Tibial nerve (tissue), 4 donors: Measurements from ENCODE around the gene PIK3CA. TPM values are rescaled to one million over a fixed set of nuclear protein-coding genes. Genes with fewer than 3 reads are reported as not detected.

Source experiments
- DNase-seq, 2 donors: peaks; one replicate each; pipeline ENCODE4 v3.0.0-alpha.2; 2019; ENCODE audit warnings: low spot score in 2 of 2
- H3K27ac ChIP-seq, 4 donors: fragments of 200-600 bp; sonication (generic) in 3 of 4; one replicate each; pipeline ENCODE4 v1.5.1; 2017 to 2019; ENCODE audit warnings: mild to moderate bottlenecking in 1 of 4
- H3K27me3 ChIP-seq, 2 donors: fragments of 200-600 bp; sonication (generic) in 1 of 2; one replicate each; pipeline versions ENCODE4 v1.5.1 to v1.6.0; 2017 to 2019
- H3K36me3 ChIP-seq, 3 donors: fragments of 200-600 bp; sonication (generic); one replicate each; pipeline ENCODE4 v1.5.1; 2018 to 2019
- H3K4me1 ChIP-seq, 4 donors: fragments of 200-600 bp; sonication (generic) in 3 of 4; one replicate each; pipeline ENCODE4 v1.5.1; 2017 to 2019
- H3K4me3 ChIP-seq, 4 donors: fragments of 200-600 bp; sonication (generic) in 3 of 4; one replicate each; pipeline ENCODE4 v1.5.1; 2017 to 2019; ENCODE audit warnings: mild to moderate bottlenecking in 1 of 4, moderate library complexity in 1 of 4
- H3K9me3 ChIP-seq, 4 donors: fragments of 200-600 bp; sonication (generic) in 3 of 4; one replicate each; pipeline ENCODE4 v1.5.1; 2017 to 2019
- CTCF ChIP-seq, 5 experiments: fragments of 200-600 bp in 3 of 5; fragments of 450-650 bp in 2 of 5; sonication (generic) in 3 of 5; IDR thresholded peaks; one replicate each; pipeline ENCODE4 v1.5.1; 2016 to 2019; ENCODE audit warnings: antibody characterized with exemption in 5 of 5, mild to moderate bottlenecking in 3 of 5, moderate library complexity in 2 of 5
- EP300 ChIP-seq, 2 donors: sonication (generic); formaldehyde crosslinking; IDR thresholded peaks; one replicate each; pipeline ENCODE4 v1.6.1; 2017; ENCODE audit warnings: antibody characterized with exemption in 2 of 2, mild to moderate bottlenecking in 1 of 2
- POLR2A ChIP-seq, 2 donors: fragments of 450-650 bp; IDR thresholded peaks; one replicate each; pipeline ENCODE4 v1.6.1; 2017; ENCODE audit warnings: antibody characterized with exemption in 2 of 2, mild to moderate bottlenecking in 2 of 2, moderate library complexity in 2 of 2
- WGBS, 2 donors: methylation state at CpG; one replicate each; pipeline ENCODE4 v1.1.5; 2018; 5-methylcytosine and 5-hydroxymethylcytosine counted together
- total RNA-seq, 4 donors: library from RNA; depleted of rRNA; stranded (reverse); fragments of >200 nt; gene quantifications; one replicate each; pipeline ENCODE4 v1.1.0, GENCODE V29; 2016

Gene PIK3CA
- total RNA-seq, 4 donors from 2014 or later, result 30.0 to 45.2 (median 39.1) TPM

DNA sequence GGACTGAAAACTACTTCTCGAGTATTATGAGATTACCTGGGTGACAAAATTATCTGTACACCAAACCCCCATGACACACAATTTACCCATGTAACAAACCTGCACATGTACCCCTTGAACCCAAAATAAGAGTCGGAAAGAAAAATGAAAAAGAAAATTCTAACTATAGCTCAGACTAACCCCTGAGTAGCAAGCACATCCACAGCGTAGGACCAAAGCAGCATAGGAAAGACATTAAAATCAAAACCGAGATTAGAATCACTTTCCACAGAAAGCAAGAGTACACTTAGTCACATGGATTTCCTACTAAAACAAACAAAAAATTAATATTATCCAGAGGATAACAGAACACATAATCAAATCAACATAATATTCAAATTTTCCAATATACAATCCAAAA lies 6.3 kb upstream of the PIK3CA start:
- Histone ChIP-seq H3K4me1 (peaks cover 0 to 7% (median 0%) of the 10 kb centered on the region in 4 donors), H3K9me3 (peaks cover 0 to 4% (median 0%) of the 10 kb centered on the region in 4 donors), H3K4me3 (no peak overlapping the region), H3K36me3 (no peaks in the 10 kb centered on the region), H3K27ac (no peak overlapping the region), H3K27me3 (no peaks in the 10 kb centered on the region)
- TF ChIP-seq CTCF (IDR thresholded peaks at IDR 0.05), result no peak
- no peak for TF ChIP-seq POLR2A (IDR thresholded peaks at IDR 0.05)
- no peak for TF ChIP-seq EP300 (IDR thresholded peaks at IDR 0.05)
- WGBS, 2 donors, result 82 to 84% methylated on average over 4 of the region's 4 CpGs
- DNase-seq, result no peak

DNA sequence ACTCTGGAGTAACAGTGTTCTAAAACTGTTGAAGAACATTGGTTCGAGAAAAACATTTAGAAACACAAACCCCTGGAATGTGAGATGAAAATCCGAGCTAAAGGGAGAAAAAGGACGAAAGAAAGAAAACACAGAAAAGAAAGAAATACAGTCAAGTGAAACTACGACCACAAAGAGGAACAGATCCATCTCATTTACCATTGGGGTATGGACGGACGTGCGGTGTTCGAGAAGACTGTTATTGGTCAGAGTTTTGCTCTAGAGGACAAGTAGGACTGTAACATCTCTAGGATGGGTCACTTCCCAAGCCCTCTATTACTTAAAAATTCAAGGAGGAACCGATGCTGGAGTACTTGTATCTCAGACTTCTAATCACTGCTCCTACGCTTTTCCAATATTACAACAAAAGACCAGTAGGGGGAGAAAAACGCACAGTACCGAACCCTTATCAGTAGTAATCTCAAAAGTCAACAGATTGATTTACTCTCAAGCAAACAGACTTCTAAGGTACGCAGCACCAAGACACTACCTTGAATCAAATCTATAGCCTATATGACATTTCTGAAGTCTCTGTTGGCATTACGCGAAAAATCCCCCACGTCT lies 1.1 kb upstream of the PIK3CA start:
- Histone ChIP-seq H3K36me3 (no peaks in the 10 kb centered on the region), H3K4me1 (peaks cover 0 to 32% (median 7%) of the 10 kb centered on the region in 4 donors), H3K27me3 (no peaks in the 10 kb centered on the region), H3K9me3 (no peaks in the 10 kb centered on the region), H3K27ac (peak overlapping the region; percentile 87 to 99 (median 98)), H3K4me3 (peak overlapping the region; percentile 54 to 100 (median 88))
- TF ChIP-seq POLR2A (IDR thresholded peaks at IDR 0.05), result no peak
- peak; percentile 58 to 84 (median 63) for TF ChIP-seq CTCF (IDR thresholded peaks at IDR 0.05)
- peak in 1 of 2 donors; percentile 49 for DNase-seq
- 1 to 2% methylated on average over 16 of the region's 16 CpGs for WGBS, 2 donors

- DNase-seq, result no peak
- Histone ChIP-seq H3K4me3 (peak overlapping the region; percentile 54 to 100 (median 88)), H3K4me1 (peaks cover 0 to 37% (median 7%) of the 10 kb centered on the region in 4 donors), H3K27me3 (no peaks in the 10 kb centered on the region), H3K36me3 (no peaks in the 10 kb centered on the region), H3K9me3 (no peaks in the 10 kb centered on the region), H3K27ac (peak overlapping the region; percentile 87 to 99 (median 98))
- no peak for TF ChIP-seq EP300 (IDR thresholded peaks at IDR 0.05)
- TF ChIP-seq POLR2A (IDR thresholded peaks at IDR 0.05), result no peak
- peak in 1 of 5 experiments; percentile 30 for TF ChIP-seq CTCF (IDR thresholded peaks at IDR 0.05)
- 1% methylated on average over 14 of the region's 14 CpGs for WGBS, 2 donors
Observed at GRCh38 chr3:179147514-179147872, 664 bp upstream of the PIK3CA start.

GRCh38 chr3:179148616-179149405 lies 654 bp downstream of the PIK3CA start:
- WGBS, 2 donors, result 0 to 1% methylated on average over 57 to 65 of the region's 70 CpGs

More at GRCh38 chr3:179148616-179149405, 654 bp downstream of the PIK3CA start:
- Histone ChIP-seq H3K27ac (peak overlapping the region; percentile 87 to 99 (median 98)), H3K27me3 (no peaks in the 10 kb centered on the region), H3K4me3 (peak overlapping the region; percentile 54 to 100 (median 88)), H3K4me1 (peaks cover 0 to 50% (median 7%) of the 10 kb centered on the region in 4 donors), H3K9me3 (no peaks in the 10 kb centered on the region), H3K36me3 (no peaks in the 10 kb centered on the region)
- peak; percentile 8 to 17 for DNase-seq
- TF ChIP-seq CTCF (IDR thresholded peaks at IDR 0.05) (no peak), POLR2A (IDR thresholded peaks at IDR 0.05) (no peak), EP300 (IDR thresholded peaks at IDR 0.05) (peak in 1 of 2 donors; percentile 17)
